Stimulated activated CD4-positive, alpha-beta T cell treated with anti-CD3 and anti-CD28 coated beads, Interleukin-2, amount 100 ng/mL, for 24 hours (primary cell): ENCODE results near the gene IRX3.

Experiments
- DNase-seq, 2 donors: peaks; one replicate each; pipeline ENCODE4 v3.0.0-alpha.2; 2020

The IRX3 gene

GRCh38 chr16:54286366-54287130, at the start of gene IRX3:
IRX3 (minus strand) TSS chr16:54286787; CDS start chr16:54286050, 737 bp downstream.
- no peak for DNase-seq

- DNase-seq, result no peak
Measured at GRCh38 chr16:54335230-54335629, 48.6 kb upstream of the IRX3 start.

GRCh38 chr16:54334208-54334607, 47.6 kb upstream of the IRX3 start:
- DNase-seq, result no peak

- DNase-seq, result no peak
Measured at GRCh38 chr16:54331241-54332002, 44.8 kb upstream of the IRX3 start.

GRCh38 chr16:54327609-54328008, 41.0 kb upstream of the IRX3 start:
- DNase-seq, result no peak

GRCh38 chr16:54326266-54326662, 39.7 kb upstream of the IRX3 start:
- no peak for DNase-seq

- no peak for DNase-seq
Measured at GRCh38 chr16:54325616-54326265, 39.2 kb upstream of the IRX3 start.

GRCh38 chr16:54324716-54325115, 38.1 kb upstream of the IRX3 start:
- DNase-seq, result no peak

GRCh38 chr16:54320697-54321340, 34.2 kb upstream of the IRX3 start:
- no peak for DNase-seq

GRCh38 chr16:54318941-54319340, 32.4 kb upstream of the IRX3 start:
- no peak for DNase-seq

GRCh38 chr16:54317101-54317611, 30.6 kb upstream of the IRX3 start:
- DNase-seq, result no peak

- DNase-seq, result no peak
Measured at GRCh38 chr16:54316095-54316889, 29.7 kb upstream of the IRX3 start.

- DNase-seq, result no peak
Measured at GRCh38 chr16:54313789-54314188, 27.2 kb upstream of the IRX3 start.

- no peak for DNase-seq
Measured at GRCh38 chr16:54312502-54312991, 26.0 kb upstream of the IRX3 start.

- no peak for DNase-seq
Measured at GRCh38 chr16:54309341-54309740, 22.8 kb upstream of the IRX3 start.

GRCh38 chr16:54305080-54305479, 18.5 kb upstream of the IRX3 start:
- DNase-seq, result no peak

GRCh38 chr16:54303613-54304012, 17.0 kb upstream of the IRX3 start:
- no peak for DNase-seq

- DNase-seq, result no peak
Measured at GRCh38 chr16:54297154-54297553, 10.6 kb upstream of the IRX3 start.

GRCh38 chr16:54296543-54296942, 10.0 kb upstream of the IRX3 start:
- no peak for DNase-seq

GRCh38 chr16:54291656-54292487, 5.3 kb upstream of the IRX3 start:
- DNase-seq, result no peak
